HG03432 (cell line): ENCODE results near the gene TMUB1.
A peak's percentile ranks its signal among the peaks of the same experiment; 100 is the strongest.

Source experiments
- ATAC-seq: cut with Tn5 transposase; IDR thresholded peaks from one replicate; pipeline ENCODE4 v1.9.1; 2021; ENCODE audit warnings: mild to moderate bottlenecking, moderate library complexity; ENCODE audit not compliant: unreplicated experiment

TMUB1 gene

DNA sequence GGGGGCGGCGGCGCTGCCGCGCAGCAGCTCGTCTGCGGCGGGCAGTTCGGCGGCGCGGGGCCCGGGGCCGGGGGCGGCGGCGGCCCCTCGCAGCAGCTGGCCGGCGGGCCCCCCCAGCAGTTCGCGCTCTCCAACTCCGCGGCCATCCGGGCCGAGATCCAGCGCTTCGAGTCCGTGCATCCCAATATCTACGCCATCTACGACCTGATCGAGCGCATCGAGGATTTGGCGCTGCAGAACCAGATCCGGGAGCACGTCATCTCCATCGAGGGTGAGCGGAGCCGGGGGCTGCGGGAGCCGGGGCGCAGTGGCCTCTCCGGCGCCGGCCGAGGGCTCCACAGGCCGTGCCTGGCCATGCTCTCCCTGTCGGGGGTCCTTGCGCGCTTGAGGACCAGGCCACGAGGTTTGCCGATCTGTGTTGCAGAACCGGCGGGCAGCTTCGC lies 3.5 kb upstream of the TMUB1 start:
- no peak for ATAC-seq

DNA sequence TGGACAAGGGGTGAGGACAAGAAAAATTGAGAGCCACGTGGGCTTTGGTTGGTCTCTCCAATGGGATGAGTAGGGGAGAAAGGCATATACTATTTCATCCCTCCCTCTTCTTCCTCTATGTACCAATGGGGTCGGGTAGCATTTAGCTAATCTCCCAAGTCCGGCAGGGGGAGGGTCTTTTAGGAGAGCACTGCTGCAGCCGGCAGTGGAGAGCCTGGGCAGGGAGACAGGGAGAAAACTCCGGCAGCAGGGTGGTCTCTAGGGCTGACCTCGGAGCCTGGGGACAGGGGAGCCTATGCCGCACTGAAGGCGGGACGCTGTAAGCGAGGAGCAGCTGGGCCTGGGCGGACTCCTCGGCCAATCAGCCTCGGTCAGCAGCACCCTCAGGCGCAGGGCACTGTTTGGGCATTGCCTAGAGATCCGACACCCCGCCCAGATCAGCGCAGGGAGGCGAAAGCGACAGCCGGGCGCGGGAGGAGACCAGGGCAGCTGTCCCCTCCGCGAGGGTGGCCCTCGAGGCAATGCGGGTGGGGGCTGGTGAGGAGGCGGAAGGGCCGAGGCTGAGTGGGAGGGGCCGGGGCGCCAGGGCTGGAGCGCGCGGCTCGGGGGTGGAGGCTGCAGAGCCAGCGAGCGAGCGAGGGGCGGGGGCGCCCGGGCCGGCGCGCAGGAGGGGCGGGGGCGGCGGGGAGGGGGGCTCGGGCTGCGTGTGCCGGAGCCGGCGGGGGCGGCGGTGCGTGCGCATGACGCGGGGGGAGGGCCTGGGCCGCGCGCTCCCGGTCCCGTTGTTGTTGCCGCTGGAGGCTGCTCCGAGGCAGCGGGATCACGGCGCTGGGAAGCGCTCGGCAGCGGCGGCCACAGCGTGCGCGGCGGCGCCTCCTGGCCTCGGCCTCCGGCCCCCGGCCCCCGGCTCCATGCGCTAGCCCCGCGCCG lies 2.7 kb upstream of the TMUB1 start, which contains the start of gene AGAP3:
Gene AGAP3 (plus strand): TSS at position 785 of the 930 bp plus-strand sequence. CDS start 267 bp downstream, outside the sequence.
- ATAC-seq, result peak; percentile 53

DNA sequence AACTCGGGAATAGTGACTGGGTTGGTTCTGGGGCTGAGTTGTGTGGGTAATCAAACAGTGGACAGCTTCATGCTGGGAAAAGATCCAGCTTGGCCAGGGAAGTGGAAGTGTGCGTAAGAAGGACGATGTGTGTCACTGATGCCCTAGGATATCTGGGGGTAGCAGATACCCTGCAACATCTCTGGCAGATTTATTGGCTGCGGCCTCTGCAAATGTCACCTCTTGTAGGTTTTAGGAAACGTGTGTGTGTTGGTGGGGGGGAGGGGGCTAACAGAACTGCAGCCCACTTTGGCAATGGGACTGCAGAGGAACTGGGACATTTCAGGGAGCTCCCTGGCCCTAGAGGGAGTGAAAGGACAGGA lies 2.0 kb upstream of the TMUB1 start:
- no peak for ATAC-seq

DNA sequence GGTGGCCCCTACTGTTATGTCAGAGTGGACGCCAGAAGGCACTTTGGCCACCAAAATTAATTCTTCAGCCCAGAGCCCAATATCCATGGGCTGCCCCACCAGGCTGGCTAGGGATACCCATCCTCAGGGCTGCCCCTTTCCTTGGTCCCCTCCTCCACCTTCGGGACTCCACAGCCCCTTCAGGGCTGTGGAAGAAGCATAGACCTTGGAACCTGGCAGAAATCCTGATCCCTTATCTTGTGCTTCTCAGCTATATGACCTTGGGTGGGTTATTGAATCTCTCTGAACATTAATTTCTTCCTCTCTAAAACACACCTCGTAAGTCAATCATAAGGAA lies 499 bp upstream of the TMUB1 start:
- ATAC-seq, result no peak

DNA sequence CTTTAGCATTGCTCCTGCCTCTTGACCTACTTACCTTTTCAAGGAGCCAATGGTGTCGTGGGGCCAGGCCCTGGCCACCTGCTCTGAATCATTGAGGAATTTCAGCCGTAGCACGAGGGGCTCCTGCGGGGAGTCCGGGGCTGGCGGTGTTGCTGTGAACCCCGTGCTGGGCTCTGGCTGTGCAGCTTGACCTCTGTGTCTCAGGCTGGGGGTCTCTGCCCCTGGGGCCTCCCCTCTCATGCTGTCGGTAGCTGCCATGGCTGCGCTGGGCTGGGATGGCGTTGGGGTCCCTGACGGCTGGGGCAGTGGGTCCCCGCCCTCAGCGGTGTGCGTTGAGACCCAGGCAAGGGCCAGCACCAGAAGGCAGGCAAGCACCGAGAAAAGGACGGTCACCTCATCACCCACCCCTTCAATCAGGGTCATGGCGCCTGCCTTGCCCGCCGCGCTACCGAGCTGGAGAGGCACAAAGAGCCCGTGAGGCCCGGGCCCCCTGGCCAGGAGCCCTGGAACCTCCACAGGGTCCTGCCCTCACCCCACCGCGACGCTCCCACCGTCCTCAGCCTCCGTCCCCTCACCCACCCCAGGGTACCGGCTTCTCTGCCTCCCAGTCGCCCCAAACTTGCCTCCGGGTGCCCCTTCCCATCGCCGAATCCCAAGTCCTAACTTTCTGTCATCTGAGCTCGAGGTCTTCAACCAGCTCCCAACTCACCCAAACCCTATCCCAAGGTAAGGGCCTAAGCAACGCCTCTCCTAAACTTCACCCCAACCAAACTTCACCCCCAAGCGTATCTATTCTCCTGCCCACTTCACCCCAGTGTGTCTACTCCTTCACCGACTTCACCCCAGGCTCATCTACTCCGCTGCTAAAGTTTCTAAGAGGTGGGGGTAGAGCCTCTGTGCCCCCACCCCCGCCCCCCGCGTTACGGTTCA lies 887 bp downstream of the TMUB1 start:
- ATAC-seq, result no peak

DNA sequence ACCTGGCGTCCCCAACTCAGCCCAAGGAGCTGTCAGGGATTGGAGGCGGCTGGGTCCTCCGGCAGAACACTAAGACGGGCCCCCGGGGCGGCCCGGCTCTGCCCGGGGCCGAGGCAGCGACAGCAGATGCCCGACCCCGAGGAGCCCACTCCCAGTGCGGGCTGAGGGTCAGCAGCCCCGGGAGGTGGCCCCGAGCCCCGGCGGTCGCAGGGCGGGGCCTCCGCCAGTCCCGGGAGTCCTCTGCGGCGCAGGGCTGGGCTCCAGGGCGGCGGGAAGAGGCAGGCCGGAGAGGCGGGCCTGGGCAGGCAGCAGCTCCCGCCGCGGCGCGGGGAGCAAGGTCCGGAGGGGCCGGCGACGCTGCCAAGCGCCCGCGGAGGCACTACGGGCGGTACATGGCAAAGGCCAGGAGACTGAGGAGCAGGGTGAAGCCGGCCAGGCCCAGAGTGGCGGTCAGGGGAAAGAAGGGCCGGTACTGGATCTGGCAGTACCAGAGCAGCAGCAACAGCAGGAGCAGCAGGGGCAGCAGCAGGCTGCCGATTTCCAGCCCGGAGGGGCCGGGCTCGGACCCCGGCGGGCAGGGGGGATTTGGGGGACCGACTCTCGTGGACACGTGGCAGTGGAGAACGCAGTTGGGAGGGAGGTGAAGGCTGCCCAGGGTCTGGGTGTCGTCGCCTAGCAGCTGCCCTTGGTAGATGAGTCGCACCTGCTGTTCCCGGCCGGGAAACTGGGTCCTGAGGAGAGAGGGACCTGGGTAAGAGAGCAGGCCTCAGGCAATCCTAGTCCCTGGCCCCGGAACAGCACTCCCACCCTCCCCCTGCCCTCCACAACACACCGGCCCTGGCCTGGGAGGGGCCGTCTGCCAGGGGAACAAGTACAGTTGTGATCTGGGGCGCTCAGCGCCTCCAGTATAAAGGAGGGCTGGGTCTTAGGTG lies 1.9 kb downstream of the TMUB1 start:
- ATAC-seq, result no peak

DNA sequence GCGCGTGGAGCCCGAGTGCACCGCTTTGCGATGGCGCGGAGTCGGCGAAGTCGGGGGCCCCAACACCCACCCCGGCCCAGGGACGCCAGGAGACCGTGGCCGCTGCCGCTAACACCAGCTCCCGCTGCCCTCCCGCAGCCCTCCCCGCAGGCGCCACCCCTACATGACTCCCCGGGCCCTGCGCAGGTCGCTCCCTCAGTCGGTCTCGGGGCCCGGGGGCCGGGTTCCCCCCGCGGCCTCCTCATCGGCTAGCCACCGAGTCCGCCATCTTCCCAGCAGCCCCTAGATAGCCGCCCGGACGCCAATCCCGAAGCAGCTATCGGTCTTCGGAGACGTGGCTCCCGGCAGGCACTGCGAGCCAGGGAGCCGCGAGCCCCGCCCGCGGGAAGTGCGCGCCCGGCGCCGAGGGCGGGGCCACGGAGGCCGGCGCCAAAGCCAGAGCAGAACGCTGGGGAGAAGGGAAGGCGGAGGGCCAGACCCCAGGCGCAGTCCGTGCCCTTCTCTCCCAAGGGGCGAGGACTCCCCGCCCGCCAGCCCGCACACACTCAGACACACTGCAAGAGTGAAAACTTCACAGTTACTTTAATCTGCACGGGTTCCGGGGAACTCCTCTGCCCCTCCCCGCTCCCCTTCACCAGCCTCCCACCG lies 2.6 kb downstream of the TMUB1 start, which contains the start of gene FASTK:
Gene FASTK (minus strand): TSS at position 288 of the 648 bp plus-strand sequence. CDS start 43 bp downstream, at position 245.
- ATAC-seq, result peak; percentile 77

DNA sequence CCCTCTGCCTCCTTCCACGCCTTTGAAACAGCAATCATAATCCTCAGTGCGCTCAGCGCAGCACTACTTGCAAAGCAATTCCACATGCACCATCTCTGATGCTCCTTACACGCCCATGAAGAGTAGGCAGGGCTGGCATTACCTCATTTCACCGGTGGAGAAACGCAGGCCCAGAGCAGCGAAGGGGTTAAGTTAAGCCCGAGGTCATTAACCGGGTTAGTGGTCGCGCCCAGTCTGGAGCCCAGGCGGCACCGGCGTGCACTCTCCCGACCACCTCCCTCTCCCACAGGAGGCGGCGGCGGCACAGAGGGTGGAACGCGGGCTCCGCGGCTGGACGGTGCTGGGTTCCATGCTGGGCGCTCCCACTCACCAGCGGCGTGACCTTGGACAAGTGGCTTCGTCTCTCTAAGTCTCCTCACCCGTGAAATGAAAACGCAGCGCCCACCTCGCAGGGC lies 3.2 kb downstream of the TMUB1 start:
- ATAC-seq, result peak; percentile 4

DNA sequence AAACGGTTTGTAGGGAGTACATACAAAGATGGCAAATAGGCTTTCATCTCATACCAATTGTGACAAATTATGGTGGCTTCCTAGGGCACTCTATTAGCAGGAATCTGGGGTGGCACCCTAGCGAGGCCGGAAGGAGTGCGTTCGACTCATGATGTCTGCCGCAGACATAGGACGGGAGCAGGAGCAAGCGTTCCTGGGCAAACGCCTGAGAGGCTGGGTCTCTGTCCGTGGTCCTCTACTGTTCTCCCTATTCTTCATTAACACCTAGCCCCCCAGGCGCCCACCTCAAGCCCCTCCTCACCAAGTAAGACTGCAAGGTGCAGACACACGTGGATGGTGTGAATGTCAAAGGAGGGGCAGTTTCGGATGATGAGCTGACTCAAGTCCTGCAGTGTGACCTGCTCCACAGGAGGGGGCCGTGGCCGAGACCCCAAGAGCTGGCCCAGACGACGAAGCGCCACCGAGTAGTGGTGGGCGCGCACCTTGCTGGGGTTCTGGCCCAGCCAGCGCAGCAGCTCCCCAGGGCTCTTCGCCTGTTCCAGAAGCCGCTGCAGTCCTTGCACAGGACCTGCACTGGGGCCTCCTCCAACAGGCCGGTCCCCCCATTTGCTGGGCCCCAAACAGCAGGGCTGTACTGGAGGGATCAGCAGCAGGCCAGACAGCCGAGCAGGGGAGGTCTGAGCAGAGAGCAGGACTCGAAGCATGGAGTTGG lies 3.9 kb downstream of the TMUB1 start:
- no peak for ATAC-seq

DNA sequence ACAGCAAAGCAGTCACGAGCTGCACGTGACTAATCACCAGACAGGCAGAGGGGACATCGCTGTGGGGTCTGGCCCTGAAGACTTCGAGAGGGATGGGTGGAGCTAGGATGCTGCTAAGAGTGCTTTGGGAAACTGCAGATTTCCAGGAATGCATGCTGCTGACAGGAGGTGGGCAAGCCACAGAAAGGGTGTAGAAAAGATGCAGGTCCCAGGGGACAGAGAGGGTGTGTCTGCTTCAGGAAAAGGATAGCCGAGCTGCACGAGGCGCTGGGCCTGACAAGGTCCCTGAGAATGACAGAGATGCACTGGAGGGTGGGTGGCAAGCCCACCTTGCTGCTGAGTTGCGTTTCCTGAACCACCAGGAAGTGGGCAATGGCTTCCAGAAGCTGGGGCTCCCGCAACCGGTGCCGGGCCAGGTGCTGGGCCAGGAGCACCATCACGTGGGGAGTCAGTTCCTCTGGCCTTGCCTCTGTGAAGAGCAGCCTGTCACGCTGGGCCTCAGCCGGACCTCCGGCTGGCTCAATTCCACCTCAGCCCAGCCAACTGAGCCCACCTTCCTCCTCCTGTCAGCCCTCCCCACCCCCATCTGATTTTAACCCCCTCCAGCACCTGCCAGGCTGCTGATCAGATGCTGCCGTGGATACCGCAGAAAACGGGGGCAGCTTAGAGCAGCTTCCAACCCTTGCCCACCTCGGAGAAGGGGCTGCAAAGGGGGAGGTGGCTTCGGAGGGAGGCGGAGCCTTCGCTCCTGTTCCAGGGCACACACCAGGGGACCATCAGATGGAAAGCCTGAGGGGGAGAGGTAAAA lies 4.9 kb downstream of the TMUB1 start:
- no peak for ATAC-seq

DNA sequence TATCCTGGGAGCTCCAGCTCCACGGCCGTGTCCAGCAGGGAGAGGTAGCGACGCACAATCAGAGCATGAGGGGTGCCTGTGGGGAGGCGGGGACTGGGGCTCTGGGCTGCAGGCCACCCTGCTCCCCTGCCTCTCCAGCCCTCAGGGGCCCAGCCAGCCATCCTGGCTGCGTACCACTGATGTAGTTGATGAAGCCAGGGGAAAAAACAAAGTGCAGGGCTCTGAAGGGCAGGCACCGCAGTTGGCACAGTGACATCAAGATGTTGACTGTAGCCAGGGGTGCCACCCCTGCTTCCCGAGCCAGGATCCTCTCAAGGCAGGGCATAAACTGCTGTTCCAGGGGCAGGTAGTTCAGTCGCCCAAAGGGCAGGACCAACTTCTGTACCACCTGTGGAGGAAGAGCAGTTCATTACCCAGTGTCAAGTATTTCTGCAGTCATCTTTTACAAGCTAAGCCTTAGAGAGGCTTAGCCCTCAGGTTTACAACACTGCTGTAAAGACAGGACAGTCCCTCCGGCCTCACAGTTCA lies 5.5 kb downstream of the TMUB1 start:
- ATAC-seq, result no peak

DNA sequence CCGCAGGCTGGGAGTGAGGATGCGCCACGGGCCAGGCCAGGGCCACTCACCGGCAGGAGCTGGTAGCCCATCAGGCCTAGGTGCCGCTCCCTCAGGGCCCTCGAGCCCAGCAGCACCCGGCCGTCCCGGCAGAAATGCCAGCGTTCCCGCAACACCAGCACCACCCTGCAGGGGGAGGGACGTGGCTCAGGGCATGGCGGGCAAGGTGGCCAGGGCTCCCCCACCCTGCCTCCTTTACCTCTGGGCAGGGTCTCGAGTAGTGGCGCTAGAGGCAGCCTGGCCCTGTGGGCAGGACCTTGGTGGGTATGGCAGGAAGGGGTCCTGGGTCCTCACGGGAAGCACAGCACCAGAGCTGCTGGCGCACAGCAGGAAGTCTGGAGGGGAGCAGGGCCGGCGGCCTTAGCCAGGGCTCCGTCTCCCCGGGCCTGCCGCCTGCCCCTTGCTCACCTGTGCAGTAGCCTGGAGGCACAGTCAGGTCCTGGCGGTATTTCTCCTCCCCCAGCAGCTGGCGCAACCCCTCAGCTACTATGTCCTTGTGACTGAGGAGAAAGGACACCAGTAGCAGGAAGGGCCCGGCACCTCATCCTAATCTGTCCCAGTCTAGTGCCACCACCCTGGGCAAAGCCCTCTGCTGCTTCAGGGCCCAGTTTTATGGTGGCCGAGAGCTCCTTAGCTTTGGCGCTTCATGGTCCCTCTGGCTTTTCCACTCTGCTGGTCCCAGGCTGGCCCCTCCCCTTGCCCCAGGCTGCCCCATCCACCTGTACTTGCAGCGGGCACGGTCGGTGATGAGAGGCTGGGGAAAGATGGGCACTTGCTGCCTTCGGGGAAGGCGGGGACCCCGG lies 6.2 kb downstream of the TMUB1 start:
- ATAC-seq, result no peak

DNA sequence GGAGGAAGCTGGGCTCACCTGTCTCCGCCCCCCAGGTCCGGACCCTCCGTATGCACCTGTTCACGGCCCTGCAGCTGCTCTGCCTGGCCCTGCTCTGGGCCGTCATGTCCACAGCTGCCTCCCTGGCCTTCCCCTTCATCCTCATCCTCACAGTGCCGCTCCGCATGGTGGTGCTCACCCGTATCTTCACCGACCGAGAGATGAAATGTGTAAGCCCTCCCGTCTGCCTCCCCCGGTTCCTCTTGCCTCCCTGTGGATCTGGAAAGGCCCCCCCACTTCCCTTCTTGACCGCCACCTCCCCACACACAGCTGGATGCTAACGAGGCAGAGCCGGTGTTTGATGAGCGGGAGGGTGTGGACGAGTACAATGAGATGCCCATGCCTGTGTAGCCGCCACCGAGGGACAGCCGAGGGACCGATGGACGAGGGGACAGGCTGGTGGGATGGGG lies 7.3 kb downstream of the TMUB1 start:
- no peak for ATAC-seq

DNA sequence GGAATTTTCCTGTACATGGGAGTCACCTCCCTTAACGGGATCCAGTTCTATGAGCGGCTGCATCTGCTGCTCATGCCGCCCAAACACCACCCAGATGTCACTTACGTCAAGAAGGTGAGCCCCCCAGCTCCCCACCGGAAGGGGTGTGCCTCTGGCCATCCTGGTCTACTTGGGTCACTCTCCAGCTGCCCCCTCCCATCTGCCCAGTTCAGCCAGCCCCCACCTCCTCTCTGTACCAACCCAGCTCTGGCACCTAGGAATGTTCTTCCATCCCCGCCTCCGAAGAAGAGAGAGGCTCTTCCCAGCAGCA lies 7.7 kb downstream of the TMUB1 start:
- ATAC-seq, result no peak

DNA sequence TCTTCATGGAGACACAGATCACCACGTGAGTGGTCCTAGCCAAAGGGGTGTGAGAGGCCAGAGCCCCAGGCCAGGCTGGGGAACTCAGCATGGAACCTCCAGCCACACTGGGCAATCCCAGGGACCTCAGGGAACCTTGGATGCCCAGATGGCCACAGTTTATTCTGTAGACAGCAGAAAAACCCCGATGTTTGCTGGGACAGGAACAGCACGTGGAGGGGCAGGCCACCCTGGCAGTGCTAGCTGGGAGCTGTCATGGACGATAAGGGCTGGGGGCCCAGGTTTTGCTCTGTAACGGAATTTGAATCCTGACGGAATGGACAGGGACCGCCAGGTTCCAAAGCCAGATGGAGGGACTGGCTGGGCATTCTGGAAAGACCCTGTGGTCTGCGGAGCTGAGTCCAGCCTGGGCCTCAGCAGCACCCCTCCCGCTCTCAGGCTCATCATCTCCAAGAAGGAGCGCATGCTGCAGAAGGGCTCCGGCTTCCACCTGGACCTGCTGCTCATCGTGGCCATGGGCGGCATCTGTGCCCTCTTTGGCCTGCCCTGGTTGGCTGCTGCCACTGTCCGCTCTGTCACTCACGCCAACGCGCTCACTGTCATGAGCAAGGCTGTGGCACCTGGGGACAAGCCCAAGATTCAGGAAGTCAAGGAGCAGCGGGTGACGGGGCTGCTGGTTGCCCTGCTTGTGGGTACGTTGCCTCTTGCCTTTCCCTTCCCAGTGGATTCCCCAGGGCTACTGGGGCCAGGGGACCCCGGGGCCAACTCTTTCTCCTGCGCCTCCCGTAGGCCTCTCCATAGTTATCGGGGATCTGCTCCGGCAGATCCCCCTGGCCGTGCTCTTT lies 8.3 kb downstream of the TMUB1 start:
- ATAC-seq, result no peak

DNA sequence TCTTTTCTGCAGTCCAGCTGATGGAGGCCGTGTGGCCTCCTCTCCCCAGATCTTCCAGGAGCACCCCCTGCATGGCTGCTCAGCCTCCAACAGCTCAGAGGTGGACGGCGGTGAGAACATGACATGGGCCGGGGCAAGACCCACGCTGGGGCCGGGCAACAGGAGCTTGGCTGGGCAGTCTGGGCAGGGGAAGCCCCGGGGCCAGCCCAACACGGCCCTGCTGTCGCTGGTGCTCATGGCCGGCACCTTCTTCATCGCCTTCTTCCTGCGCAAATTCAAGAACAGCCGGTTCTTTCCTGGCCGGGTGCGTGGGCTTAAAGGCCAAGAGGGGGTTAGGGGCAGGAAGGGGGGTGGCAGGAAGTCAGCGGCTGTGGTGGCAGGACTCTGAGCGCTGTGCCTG lies 9.3 kb downstream of the TMUB1 start:
- ATAC-seq, result no peak
